DOHH2 (cell line): ENCODE measurements around the gene PYCR2.

Source experiments
- EZH2phosphoT487 ChIP-seq: fragments of 200-600 bp; sonication (generic); IDR thresholded peaks from 2 replicates; pipeline ENCODE4 v1.6.1; 2017; ENCODE audit warnings: borderline replicate concordance, mild to moderate bottlenecking, antibody characterized with exemption, low read length, moderate library complexity, mixed read lengths
- TF ChIP-seq, protein P1 (sequence below): fragments of 200-600 bp; sonication (generic); IDR thresholded peaks from one replicate; pipeline ENCODE4 v1.5.1; 2014; ENCODE audit warnings: antibody characterized with exemption, mild to moderate bottlenecking, low read depth, low read length; ENCODE audit not compliant: poor library complexity, severe bottlenecking

DNA sequence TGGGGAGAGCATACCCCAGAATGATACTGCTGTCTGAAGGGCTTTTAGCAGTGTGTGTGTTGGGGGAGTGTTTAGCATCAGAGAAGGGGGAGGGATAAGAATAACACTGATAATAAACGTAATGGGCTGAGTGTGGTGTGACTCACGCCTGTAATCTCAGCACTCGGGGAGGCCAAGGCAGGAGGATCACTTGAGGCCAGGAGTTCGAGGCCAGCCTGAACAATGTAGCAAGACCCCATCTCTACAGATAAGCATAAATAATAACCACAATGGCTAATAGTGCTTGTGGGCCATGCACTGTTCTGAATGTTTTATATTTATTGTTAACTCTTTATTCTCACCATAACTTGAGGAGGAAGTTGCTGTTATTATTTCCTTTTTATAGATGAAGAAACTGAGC, 19.5 kb upstream of the PYCR2 start:
- TF ChIP-seq, protein P1, sequence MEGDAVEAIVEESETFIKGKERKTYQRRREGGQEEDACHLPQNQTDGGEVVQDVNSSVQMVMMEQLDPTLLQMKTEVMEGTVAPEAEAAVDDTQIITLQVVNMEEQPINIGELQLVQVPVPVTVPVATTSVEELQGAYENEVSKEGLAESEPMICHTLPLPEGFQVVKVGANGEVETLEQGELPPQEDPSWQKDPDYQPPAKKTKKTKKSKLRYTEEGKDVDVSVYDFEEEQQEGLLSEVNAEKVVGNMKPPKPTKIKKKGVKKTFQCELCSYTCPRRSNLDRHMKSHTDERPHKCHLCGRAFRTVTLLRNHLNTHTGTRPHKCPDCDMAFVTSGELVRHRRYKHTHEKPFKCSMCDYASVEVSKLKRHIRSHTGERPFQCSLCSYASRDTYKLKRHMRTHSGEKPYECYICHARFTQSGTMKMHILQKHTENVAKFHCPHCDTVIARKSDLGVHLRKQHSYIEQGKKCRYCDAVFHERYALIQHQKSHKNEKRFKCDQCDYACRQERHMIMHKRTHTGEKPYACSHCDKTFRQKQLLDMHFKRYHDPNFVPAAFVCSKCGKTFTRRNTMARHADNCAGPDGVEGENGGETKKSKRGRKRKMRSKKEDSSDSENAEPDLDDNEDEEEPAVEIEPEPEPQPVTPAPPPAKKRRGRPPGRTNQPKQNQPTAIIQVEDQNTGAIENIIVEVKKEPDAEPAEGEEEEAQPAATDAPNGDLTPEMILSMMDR, result no peak
- no peak for TF ChIP-seq EZH2phosphoT487
